ENCODE results near the gene ANXA6. TPM values are rescaled to one million over a fixed set of nuclear protein-coding genes. Genes with fewer than 3 reads are reported as not detected.

Gene ANXA6
- total and polyA plus RNA-seq, 2 donors = 122 to 381 TPM

- WGBS = 92% methylated on average over 15 of the region's 15 CpGs
- Histone ChIP-seq H3K4me3 (ENCODE audit: low read length in 2 of 2) (no peak overlapping the region), H3K9me3 (ENCODE audit: control insufficient read depth in 2 of 2, insufficient read depth in 1 of 2, low read length in 1 of 2) (no peaks in the 10 kb centered on the region), H3K4me1 (ENCODE audit: control insufficient read depth in 2 of 2, insufficient read depth in 2 of 2, low read length in 2 of 2) (peaks cover 0 to 4% of the 10 kb centered on the region in 2 donors), H3K27me3 (ENCODE audit: control insufficient read depth in 2 of 2, insufficient read depth in 1 of 2, low read length in 1 of 2) (no peaks in the 10 kb centered on the region), H3K27ac (ENCODE audit: low read depth in 1 of 2, low read length in 1 of 2) (no peak overlapping the region), H3K36me3 (ENCODE audit: control insufficient read depth in 2 of 2, insufficient read depth in 2 of 2, low read length in 1 of 2) (peaks cover 5 to 7% of the 10 kb centered on the region in 2 donors)
- DNase-seq (ENCODE audit: low read depth in 6 of 9, low spot score in 9 of 9) = peak in 1 of 9 donors; percentile 31
These were observed 17.1 kb upstream of the ANXA6 start for GRCh38 chr5:151174612-151175101.

DNA sequence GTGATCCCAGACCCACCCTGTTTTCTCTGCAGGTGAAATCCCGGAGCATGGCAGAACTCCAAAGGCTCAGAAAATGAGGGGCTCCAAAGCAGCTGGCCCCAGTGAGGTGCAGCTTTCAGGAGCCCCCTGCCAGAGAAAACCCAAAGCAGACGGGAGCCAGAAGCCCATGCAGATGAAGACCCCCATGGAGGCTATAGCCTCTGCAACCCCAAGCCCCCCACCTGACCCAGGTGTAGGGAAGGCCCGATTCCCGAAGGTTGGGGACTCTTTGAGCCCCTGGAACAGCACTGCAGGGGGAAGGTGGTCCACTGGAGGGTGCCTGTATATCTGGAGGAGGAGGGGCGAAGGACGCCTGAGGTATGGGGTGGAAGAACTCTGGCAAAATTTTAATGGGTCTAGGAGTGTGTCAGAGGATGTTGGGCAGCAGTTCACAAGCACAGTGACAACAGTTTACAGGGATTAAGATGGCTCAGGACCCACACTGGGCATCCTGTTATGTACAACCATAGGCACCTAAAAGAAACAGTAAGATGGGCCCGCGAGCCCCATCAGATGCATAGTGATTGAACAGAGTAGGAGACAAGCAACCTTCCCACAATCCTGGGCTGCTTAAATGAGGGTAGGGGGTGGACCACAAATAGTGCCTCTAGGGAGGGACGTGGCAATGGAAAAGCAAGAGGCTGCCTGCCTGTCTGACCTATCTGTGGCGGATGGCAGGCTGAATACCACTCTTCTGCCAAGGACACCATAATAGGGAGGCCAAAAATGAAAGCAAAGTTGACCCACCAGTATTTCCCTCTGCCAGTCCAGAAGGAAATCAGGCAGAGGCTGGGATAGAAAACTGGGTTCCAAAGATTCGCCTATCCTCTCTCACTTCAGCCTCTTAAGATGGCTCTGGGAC lies 16.4 kb upstream of the ANXA6 start:
- Histone ChIP-seq H3K36me3 (ENCODE audit: control insufficient read depth in 2 of 2, insufficient read depth in 2 of 2, low read length in 1 of 2) (peaks cover 4% of the 10 kb centered on the region in 2 donors), H3K27me3 (ENCODE audit: control insufficient read depth in 2 of 2, insufficient read depth in 1 of 2, low read length in 1 of 2) (no peaks in the 10 kb centered on the region), H3K9me3 (ENCODE audit: control insufficient read depth in 2 of 2, insufficient read depth in 1 of 2, low read length in 1 of 2) (no peaks in the 10 kb centered on the region), H3K27ac (ENCODE audit: low read depth in 1 of 2, low read length in 1 of 2) (no peak overlapping the region), H3K4me3 (ENCODE audit: low read length in 2 of 2) (no peak overlapping the region), H3K4me1 (ENCODE audit: control insufficient read depth in 2 of 2, insufficient read depth in 2 of 2, low read length in 2 of 2) (peaks cover 2 to 4% of the 10 kb centered on the region in 2 donors)
- no peak for DNase-seq (ENCODE audit: low read depth in 6 of 9, low spot score in 9 of 9)
- 97% methylated on average over 11 of the region's 11 CpGs for WGBS

DNA sequence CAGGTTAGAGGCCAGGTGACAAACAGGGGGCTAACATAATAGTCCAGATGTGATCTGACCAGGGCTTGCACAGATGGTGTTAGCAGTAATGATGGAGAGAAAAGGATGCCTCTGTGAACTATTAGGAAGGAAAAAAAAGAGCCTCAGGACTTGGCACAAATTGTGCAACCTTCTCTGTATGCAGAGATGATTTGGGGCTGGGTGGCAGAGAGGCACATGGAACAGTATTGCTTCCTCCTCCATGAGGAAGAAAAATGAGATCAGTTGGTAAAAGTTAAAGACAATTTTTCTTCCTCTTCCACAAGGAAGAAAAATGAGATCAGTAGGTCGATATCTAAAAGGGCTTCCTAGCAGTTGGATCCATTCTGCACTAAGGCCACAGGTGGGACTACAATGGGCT lies 13.9 kb upstream of the ANXA6 start:
- H3K27ac ChIP-seq (ENCODE audit: low read depth in 1 of 2, low read length in 1 of 2) = no peak overlapping the region

DNA sequence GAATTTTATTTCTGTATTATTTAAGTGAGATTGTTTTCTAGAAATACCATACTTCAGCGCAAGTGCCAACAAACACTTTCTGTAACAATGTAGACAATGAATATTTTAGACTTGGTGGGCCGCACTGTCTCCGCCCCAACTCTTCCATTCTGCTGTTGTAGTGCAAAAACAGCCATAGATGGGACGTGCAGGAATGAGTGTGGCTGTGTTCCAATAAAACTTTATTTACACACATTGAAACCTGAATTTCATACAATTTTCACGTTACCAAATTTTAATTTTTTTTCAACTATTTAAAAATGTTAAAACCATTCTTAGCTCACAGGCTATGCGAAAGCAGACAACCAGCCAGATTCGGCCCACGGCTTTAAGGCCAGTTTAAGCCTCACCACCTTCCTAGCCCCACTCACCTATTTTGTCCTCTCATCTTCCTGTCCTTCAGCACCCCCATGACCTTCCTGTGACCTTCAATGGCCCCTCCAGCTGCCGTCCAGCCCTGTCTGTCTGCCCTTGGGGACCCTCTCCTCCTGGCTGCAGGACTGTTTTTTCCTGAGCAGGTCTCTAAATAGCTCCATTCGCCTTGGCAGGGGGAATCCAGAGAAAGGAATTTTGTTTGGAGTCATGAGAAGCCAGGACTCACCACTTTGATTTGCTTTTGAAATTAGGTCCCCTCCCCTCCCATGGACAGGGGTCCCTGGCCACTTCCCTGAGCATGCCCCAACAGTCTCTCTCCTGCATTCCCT lies 11.2 kb upstream of the ANXA6 start:
- Histone ChIP-seq H3K9me3 (ENCODE audit: control insufficient read depth in 2 of 2, insufficient read depth in 1 of 2, low read length in 1 of 2) (no peaks in the 10 kb centered on the region), H3K36me3 (ENCODE audit: control insufficient read depth in 2 of 2, insufficient read depth in 2 of 2, low read length in 1 of 2) (no peaks in the 10 kb centered on the region), H3K27ac (ENCODE audit: low read depth in 1 of 2, low read length in 1 of 2) (no peak overlapping the region), H3K27me3 (ENCODE audit: control insufficient read depth in 2 of 2, insufficient read depth in 1 of 2, low read length in 1 of 2) (no peaks in the 10 kb centered on the region), H3K4me3 (ENCODE audit: low read length in 2 of 2) (no peak overlapping the region), H3K4me1 (ENCODE audit: control insufficient read depth in 2 of 2, insufficient read depth in 2 of 2, low read length in 2 of 2) (peaks cover 7 to 8% of the 10 kb centered on the region in 2 donors)
- 62% methylated on average over 10 of the region's 10 CpGs for WGBS
- DNase-seq (ENCODE audit: low read depth in 6 of 9, low spot score in 9 of 9) = no peak

More for the DNA sequence above, 13.9 kb upstream of the ANXA6 start:
- no peaks in the 10 kb centered on the region for H3K27me3 ChIP-seq (ENCODE audit: control insufficient read depth in 2 of 2, insufficient read depth in 1 of 2, low read length in 1 of 2)
- H3K9me3 ChIP-seq (ENCODE audit: control insufficient read depth in 2 of 2, insufficient read depth in 1 of 2, low read length in 1 of 2) = no peaks in the 10 kb centered on the region
- no peak overlapping the region for H3K4me3 ChIP-seq (ENCODE audit: low read length in 2 of 2)
- no peak for DNase-seq (ENCODE audit: low read depth in 6 of 9, low spot score in 9 of 9)
- peaks cover 3 to 4% of the 10 kb centered on the region in 2 donors for H3K4me1 ChIP-seq (ENCODE audit: control insufficient read depth in 2 of 2, insufficient read depth in 2 of 2, low read length in 2 of 2)
- H3K36me3 ChIP-seq (ENCODE audit: control insufficient read depth in 2 of 2, insufficient read depth in 2 of 2, low read length in 1 of 2) = no peaks in the 10 kb centered on the region
- WGBS = 87% methylated on average over 1 of the region's 1 CpG

GRCh38 chr5:151167022-151167421 lies 9.4 kb upstream of the ANXA6 start:
- no peak for DNase-seq (ENCODE audit: low read depth in 6 of 9, low spot score in 9 of 9)
- no peak overlapping the region for H3K27ac ChIP-seq (ENCODE audit: low read depth in 1 of 2, low read length in 1 of 2)
- no peaks in the 10 kb centered on the region for H3K27me3 ChIP-seq (ENCODE audit: control insufficient read depth in 2 of 2, insufficient read depth in 1 of 2, low read length in 1 of 2)
- peaks cover 7 to 8% of the 10 kb centered on the region in 2 donors for H3K4me1 ChIP-seq (ENCODE audit: control insufficient read depth in 2 of 2, insufficient read depth in 2 of 2, low read length in 2 of 2)
- H3K36me3 ChIP-seq (ENCODE audit: control insufficient read depth in 2 of 2, insufficient read depth in 2 of 2, low read length in 1 of 2) = no peaks in the 10 kb centered on the region
- no peaks in the 10 kb centered on the region for H3K9me3 ChIP-seq (ENCODE audit: control insufficient read depth in 2 of 2, insufficient read depth in 1 of 2, low read length in 1 of 2)
- H3K4me3 ChIP-seq (ENCODE audit: low read length in 2 of 2) = no peak overlapping the region
- WGBS = 97% methylated on average over 9 of the region's 9 CpGs

DNA sequence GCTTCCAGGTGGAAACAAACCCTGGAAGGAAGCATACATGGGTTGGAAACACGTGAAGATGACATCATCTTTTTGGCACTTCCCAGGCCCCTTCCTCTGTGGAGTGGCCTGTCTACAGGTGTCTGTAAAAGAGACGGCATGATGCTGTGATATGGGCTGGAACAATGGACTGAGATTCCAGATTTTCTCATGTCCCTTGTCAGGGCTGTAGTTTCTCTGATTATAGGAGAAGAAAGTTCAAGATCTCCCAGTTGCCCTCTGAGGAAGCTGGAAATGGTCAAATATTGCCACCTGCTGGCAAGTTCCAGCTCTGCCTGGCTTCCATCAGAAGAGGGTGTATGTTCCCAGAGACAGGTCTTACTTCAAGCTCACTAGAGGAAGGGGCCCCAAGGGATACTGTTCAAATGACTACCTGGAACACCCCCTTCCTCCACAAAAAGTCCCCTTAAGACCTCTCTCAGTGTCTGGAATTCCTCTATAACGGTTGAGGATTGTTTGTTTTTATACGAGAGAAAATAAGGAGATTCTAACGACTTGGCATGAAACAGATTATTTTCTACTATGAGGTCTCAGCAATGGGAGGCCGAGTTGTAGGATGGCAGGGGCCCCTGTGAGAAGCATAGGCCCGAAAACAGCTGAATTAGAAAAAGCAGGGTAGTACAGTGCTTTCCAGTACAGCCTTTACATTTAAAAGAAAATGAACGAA lies 7.3 kb upstream of the ANXA6 start:
- Histone ChIP-seq H3K36me3 (ENCODE audit: control insufficient read depth in 2 of 2, insufficient read depth in 2 of 2, low read length in 1 of 2) (no peaks in the 10 kb centered on the region), H3K27ac (ENCODE audit: low read depth in 1 of 2, low read length in 1 of 2) (no peak overlapping the region), H3K9me3 (ENCODE audit: control insufficient read depth in 2 of 2, insufficient read depth in 1 of 2, low read length in 1 of 2) (no peaks in the 10 kb centered on the region), H3K4me3 (ENCODE audit: low read length in 2 of 2) (no peak overlapping the region), H3K4me1 (ENCODE audit: control insufficient read depth in 2 of 2, insufficient read depth in 2 of 2, low read length in 2 of 2) (peaks cover 4 to 8% of the 10 kb centered on the region in 2 donors), H3K27me3 (ENCODE audit: control insufficient read depth in 2 of 2, insufficient read depth in 1 of 2, low read length in 1 of 2) (no peaks in the 10 kb centered on the region)
- peak; percentile 69 to 95 (median 88) for DNase-seq (ENCODE audit: low read depth in 6 of 9, low spot score in 9 of 9)
- 63% methylated on average over 8 of the region's 8 CpGs for WGBS

GRCh38 chr5:151162776-151163175 lies 5.2 kb upstream of the ANXA6 start:
- Histone ChIP-seq H3K4me3 (ENCODE audit: low read length in 2 of 2) (no peak overlapping the region), H3K9me3 (ENCODE audit: control insufficient read depth in 2 of 2, insufficient read depth in 1 of 2, low read length in 1 of 2) (no peaks in the 10 kb centered on the region), H3K4me1 (ENCODE audit: control insufficient read depth in 2 of 2, insufficient read depth in 2 of 2, low read length in 2 of 2) (peaks cover 10 to 18% of the 10 kb centered on the region in 2 donors), H3K36me3 (ENCODE audit: control insufficient read depth in 2 of 2, insufficient read depth in 2 of 2, low read length in 1 of 2) (no peaks in the 10 kb centered on the region), H3K27me3 (ENCODE audit: control insufficient read depth in 2 of 2, insufficient read depth in 1 of 2, low read length in 1 of 2) (no peaks in the 10 kb centered on the region), H3K27ac (ENCODE audit: low read depth in 1 of 2, low read length in 1 of 2) (no peak overlapping the region)
- no peak for DNase-seq (ENCODE audit: low read depth in 6 of 9, low spot score in 9 of 9)
- 92% methylated on average over 1 of the region's 1 CpG for WGBS

DNA sequence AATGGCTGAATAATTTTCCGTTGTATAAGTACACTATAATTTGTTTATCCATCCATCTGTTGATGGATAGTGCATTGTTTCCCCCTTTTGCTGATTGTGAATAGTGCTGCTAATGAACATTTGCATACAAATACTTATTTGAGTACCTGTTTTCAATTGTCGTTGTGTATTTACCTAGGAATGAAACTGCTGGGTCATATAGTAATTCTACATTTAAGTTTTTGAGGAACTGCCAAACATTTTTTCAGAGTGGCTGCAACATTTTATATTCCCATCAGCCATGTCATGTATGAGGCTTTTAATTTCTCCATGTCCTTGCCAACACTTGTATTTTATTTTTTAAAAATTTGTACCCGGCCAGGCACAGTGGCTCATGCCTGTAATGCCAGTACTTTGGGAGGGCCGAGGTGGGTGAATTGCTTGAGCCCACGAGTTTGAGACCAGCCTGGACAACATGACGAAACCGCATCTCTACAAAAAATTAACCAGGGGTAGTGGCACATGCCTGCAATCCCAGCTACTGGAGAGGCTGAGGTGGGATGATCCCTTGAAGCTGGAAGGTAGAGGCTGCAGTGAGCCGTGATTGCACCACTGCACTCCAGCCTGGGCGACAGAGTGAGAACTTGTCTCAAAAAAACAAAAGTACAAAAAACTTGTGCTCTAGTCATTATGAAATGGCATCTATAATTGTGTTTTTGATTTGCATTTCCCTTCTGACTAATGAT lies 2.2 kb upstream of the ANXA6 start:
- no peak for DNase-seq (ENCODE audit: low read depth in 6 of 9, low spot score in 9 of 9)
- H3K27me3 ChIP-seq (ENCODE audit: control insufficient read depth in 2 of 2, insufficient read depth in 1 of 2, low read length in 1 of 2) = no peaks in the 10 kb centered on the region
- no peaks in the 10 kb centered on the region for H3K36me3 ChIP-seq (ENCODE audit: control insufficient read depth in 2 of 2, insufficient read depth in 2 of 2, low read length in 1 of 2)
- H3K9me3 ChIP-seq (ENCODE audit: control insufficient read depth in 2 of 2, insufficient read depth in 1 of 2, low read length in 1 of 2) = no peaks in the 10 kb centered on the region
- H3K4me1 ChIP-seq (ENCODE audit: control insufficient read depth in 2 of 2, insufficient read depth in 2 of 2, low read length in 2 of 2) = peaks cover 22 to 44% of the 10 kb centered on the region in 2 donors
- H3K4me3 ChIP-seq (ENCODE audit: low read length in 2 of 2) = no peak overlapping the region
- H3K27ac ChIP-seq (ENCODE audit: low read depth in 1 of 2, low read length in 1 of 2) = no peak overlapping the region
- WGBS = 93% methylated on average over 9 of the region's 9 CpGs
